Stimulated activated CD8-positive, alpha-beta memory T cell treated with anti-CD3 and anti-CD28 coated beads, Interleukin-4, amount 100 ng/mL, for 48 hours (primary cell): ENCODE results near the gene DDX28.
"Not testable (repeated sequence)": the region's sequence is repeated elsewhere in the genome, so short reads cannot be mapped to it uniquely, and the experiment has no call there.

ENCODE experiments used
- DNase-seq: peaks from one replicate; pipeline ENCODE4 v3.0.0-alpha.2; 2020

The DDX28 gene

GRCh38 chr16:68035227-68035626 is 12.2 kb upstream of the DDX28 start:
- DNase-seq: no peak

GRCh38 chr16:68033101-68033500 is 10.1 kb upstream of the DDX28 start:
- no peak for DNase-seq

GRCh38 chr16:68031951-68032350 is 8.9 kb upstream of the DDX28 start:
- no peak for DNase-seq

GRCh38 chr16:68030108-68030507 is 7.1 kb upstream of the DDX28 start:
- DNase-seq: not testable (repeated sequence)

GRCh38 chr16:68028996-68029395 is 6.0 kb upstream of the DDX28 start:
- DNase-seq: no peak

GRCh38 chr16:68022278-68022727 is 729 bp downstream of the DDX28 start:
- DNase-seq: no peak

GRCh38 chr16:68021490-68021889 is 1.5 kb downstream of the DDX28 start:
- DNase-seq: no peak

- DNase-seq: no peak
Measured at GRCh38 chr16:68019167-68019680, 3.8 kb downstream of the DDX28 start.

- DNase-seq: no peak
Measured at GRCh38 chr16:68015681-68016080, 7.4 kb downstream of the DDX28 start, which contains the start of gene DPEP2NB. DPEP2NB (minus strand) TSS chr16:68015911; CDS start chr16:68015770, 141 bp downstream.

- no peak for DNase-seq
Measured at GRCh38 chr16:68013440-68013839, 9.6 kb downstream of the DDX28 start.

- not testable (repeated sequence) for DNase-seq
Measured at GRCh38 chr16:68009872-68010271, 13.2 kb downstream of the DDX28 start.

GRCh38 chr16:68009157-68009735 is 13.8 kb downstream of the DDX28 start:
- DNase-seq: no peak

- no peak for DNase-seq
Measured at GRCh38 chr16:68005786-68006286, 17.2 kb downstream of the DDX28 start.

- DNase-seq: no peak
Measured at GRCh38 chr16:68005211-68005610, 17.8 kb downstream of the DDX28 start.

- no peak for DNase-seq
Measured at GRCh38 chr16:68003031-68003430, 20.0 kb downstream of the DDX28 start.

- no peak for DNase-seq
Measured at GRCh38 chr16:68000450-68000849, 22.6 kb downstream of the DDX28 start.

- DNase-seq: no peak
Measured at GRCh38 chr16:67999985-68000384, 23.0 kb downstream of the DDX28 start.

- DNase-seq: peak; percentile 65
Measured at GRCh38 chr16:67998779-67999688, 24.0 kb downstream of the DDX28 start, which contains the start of gene DPEP2. DPEP2 (minus strand) TSS chr16:67999484; CDS start chr16:67993212, 6,272 bp downstream.

GRCh38 chr16:67998231-67998778 is 24.7 kb downstream of the DDX28 start:
- DNase-seq: not testable (repeated sequence)

- DNase-seq: no peak
Measured at GRCh38 chr16:67996666-67997065, 26.4 kb downstream of the DDX28 start.

- DNase-seq: peak; percentile 66
Measured at GRCh38 chr16:67995423-67995822, 27.6 kb downstream of the DDX28 start.

- peak; percentile 45 for DNase-seq
Measured at GRCh38 chr16:67994040-67994408, 29.0 kb downstream of the DDX28 start.
